Endothelial cell of umbilical vein (primary cell): ENCODE results near the gene WNT16. TPM values are rescaled to one million over a fixed set of nuclear protein-coding genes. Genes with fewer than 3 reads are reported as not detected.

Source experiments
- Bru-seq: library from RNA; stranded (reverse); fragments of 400-500 nt; gene quantifications from one replicate; lab custom pipeline; 2021; lab: Mats Ljungman, UMichigan
- BruChase-seq, 2 experiments: library from RNA; stranded (reverse); fragments of 400-500 nt; gene quantifications; one replicate each; lab custom pipeline; 2021; lab: Mats Ljungman, UMichigan
- BruUV-seq: library from RNA; stranded (reverse); fragments of 400-500 nt; replicated peaks from 2 replicates; lab custom pipeline; 2021; lab: Mats Ljungman, UMichigan
- CTCF ChIA-PET: fragments of 300-600, 350-600 bp; sonication (Branson Sonifier 250); formaldehyde crosslinking; loops from one replicate; lab custom pipeline; 2021; ENCODE audit warnings: antibody characterized with exemption, inconsistent platforms; lab: Charles Lee
- POLR2A ChIA-PET: fragments of 300-600, 350-600 bp; sonication (Branson Sonifier 250); formaldehyde crosslinking; loops from one replicate; lab custom pipeline; 2021; ENCODE audit warnings: antibody characterized with exemption, inconsistent platforms; lab: Charles Lee
- DNase-seq: peaks from one replicate; pipeline ENCODE4 v3.0.0-alpha.2; 2011; ENCODE audit warnings: low read depth, low spot score
- FAIRE-seq: peaks from 2 replicates; lab custom pipeline; 2011; peaks lifted over from hg19 to GRCh38; lab: Jason Lieb, UNC
- H2AFZ ChIP-seq: 2 replicates; pipeline ENCODE4 v1.6.0; 2012; ENCODE audit warnings: low read depth, low read length, control low read depth, inconsistent platforms
- H3K27ac ChIP-seq: 2 replicates; pipeline ENCODE4 v1.5.1; 2011; ENCODE audit warnings: low read depth, mild to moderate bottlenecking, control low read depth, low read length, moderate library complexity; ENCODE audit not compliant: insufficient read depth
- H3K27me3 ChIP-seq, 2 experiments: 2 replicates each; pipeline versions ENCODE4 v1.6.0 to v1.6.1; 2011; ENCODE audit warnings: low read length in 2 of 2, mixed read lengths in 1 of 2; ENCODE audit not compliant: control insufficient read depth in 2 of 2, insufficient read depth in 2 of 2
- H3K36me3 ChIP-seq, 2 experiments: 2 replicates in 1 of 2; 3 replicates in 1 of 2; pipeline ENCODE4 v1.5.1; 2011; ENCODE audit warnings: low read length in 2 of 2, mild to moderate bottlenecking in 1 of 2, moderate library complexity in 1 of 2; ENCODE audit not compliant: control insufficient read depth in 2 of 2, insufficient read depth in 2 of 2; ENCODE audit errors: extremely low read depth in 1 of 2
- H3K4me1 ChIP-seq: 3 replicates; pipeline ENCODE4 v1.5.1; 2011; ENCODE audit warnings: mild to moderate bottlenecking, low read length; ENCODE audit not compliant: control insufficient read depth, insufficient read depth; ENCODE audit errors: extremely low read depth
- H3K4me2 ChIP-seq: 2 replicates; pipeline ENCODE4 v1.6.1; 2011; ENCODE audit warnings: low read length, control low read depth, mixed read lengths; ENCODE audit not compliant: insufficient read depth
- H3K4me3 ChIP-seq, 3 experiments: fragments of 200-600 bp in 1 of 3; sonication (generic), shearing (Covaris generic) in 1 of 3; replicated peaks in 1 of 3; 2 replicates each; pipeline ENCODE4 v1.5.1; 2011 to 2016; ENCODE audit warnings: control low read depth in 3 of 3, low read length in 3 of 3, mild to moderate bottlenecking in 2 of 3, inconsistent platforms in 1 of 3, low read depth in 1 of 3, moderate library complexity in 1 of 3; ENCODE audit not compliant: insufficient read depth in 1 of 3
- H3K79me2 ChIP-seq: 2 replicates; pipeline ENCODE4 v1.6.0; 2012; ENCODE audit warnings: low read length, inconsistent platforms; ENCODE audit not compliant: control insufficient read depth, insufficient read depth
- H3K9ac ChIP-seq: replicated peaks from 2 replicates; pipeline ENCODE3; 2011; ENCODE audit warnings: low read length, control low read depth; ENCODE audit not compliant: insufficient read depth; ENCODE audit errors: extremely low read depth
- H3K9me1 ChIP-seq: replicated peaks from 3 replicates; pipeline ENCODE4 v1.6.0; 2011; ENCODE audit warnings: mild to moderate bottlenecking, low read length; ENCODE audit not compliant: control insufficient read depth, insufficient read depth; ENCODE audit errors: extremely low read depth
- H3K9me3 ChIP-seq: replicated peaks from 2 replicates; pipeline ENCODE4 v1.5.1; 2012; ENCODE audit warnings: low read length, inconsistent platforms; ENCODE audit not compliant: control insufficient read depth, insufficient read depth
- H4K20me1 ChIP-seq: replicated peaks from 2 replicates; pipeline ENCODE3; 2011; ENCODE audit warnings: mild to moderate bottlenecking, low read length; ENCODE audit not compliant: control insufficient read depth, insufficient read depth; ENCODE audit errors: extremely low read depth
- EZH2 ChIP-seq: IDR thresholded peaks from 2 replicates; pipeline ENCODE4 v1.6.1; 2012; ENCODE audit warnings: borderline replicate concordance, low read depth, mild to moderate bottlenecking, moderate library complexity, low read length, inconsistent platforms; ENCODE audit not compliant: severe bottlenecking
- JUN ChIP-seq: IDR thresholded peaks from 2 replicates; pipeline ENCODE4 v1.6.1; 2011; ENCODE audit warnings: borderline replicate concordance, low read depth; ENCODE audit not compliant: insufficient read length, insufficient read depth
- MYC ChIP-seq: IDR thresholded peaks from one replicate; pipeline ENCODE4 v1.6.1; 2011; ENCODE audit warnings: mild to moderate bottlenecking, low read depth, low read length
- POLR2A ChIP-seq: IDR thresholded peaks from 2 replicates; pipeline ENCODE4 v1.6.1; 2012; ENCODE audit warnings: low read depth, mild to moderate bottlenecking, control low read depth, low read length
- dilution Hi-C: fragments of 300-500 bp; cut with MboI; formaldehyde crosslinking; loops from one replicate; pipeline ENCODE4 v1.15.0; 2019; ENCODE audit warnings: low sequenced_read_pairs; ENCODE audit not compliant: extremely low pct_ligation_motif_present
- intact Hi-C: fragments of 100-400 bp; cut with micrococcal nuclease; formaldehyde crosslinking; loops from one replicate; pipeline ENCODE4 v1.10.0; 2022
- long read RNA-seq: library from polyadenylated mRNA; stranded (forward); transcript quantifications from one replicate; pipeline ENCODE4 v2.0.0, GENCODE V29; 2021
- polyA minus RNA-seq, 3 experiments: library from RNA; depleted of rRNA, polyadenylated mRNA; stranded (reverse); fragments of >200 nt; gene quantifications; 1 replicate in 1 of 3; 2 replicates in 2 of 3; pipeline ENCODE4 v1.2.3, GENCODE V29; 2011
- polyA plus RNA-seq, 4 experiments: library from polyadenylated mRNA; depleted of rRNA in 3 of 4; stranded (reverse) in 3 of 4; unstranded in 1 of 4; fragments of >200 nt; gene quantifications; 2 replicates each; pipeline versions ENCODE4 v1.2.1 to v1.2.3, GENCODE V29; 2011 to 2012; ENCODE audit warnings: missing spikeins in 1 of 4
- total RNA-seq: library from RNA; stranded (reverse); gene quantifications from 2 replicates; pipeline ENCODE4 v1.2.3, GENCODE V29; 2021
- TF ChIP-seq, protein P1 (sequence below), 2 donors: IDR thresholded peaks; 1 replicate in 1 of 2; 2 replicates in 1 of 2; pipeline ENCODE4 v1.5.1; 2011; ENCODE audit warnings: low read length in 2 of 2, mild to moderate bottlenecking in 2 of 2, moderate library complexity in 2 of 2, control low read depth in 1 of 2, inconsistent platforms in 1 of 2, low read depth in 1 of 2; ENCODE audit not compliant: insufficient read depth in 1 of 2; ENCODE audit errors: extremely low read depth in 1 of 2

WNT16 gene, protein sequence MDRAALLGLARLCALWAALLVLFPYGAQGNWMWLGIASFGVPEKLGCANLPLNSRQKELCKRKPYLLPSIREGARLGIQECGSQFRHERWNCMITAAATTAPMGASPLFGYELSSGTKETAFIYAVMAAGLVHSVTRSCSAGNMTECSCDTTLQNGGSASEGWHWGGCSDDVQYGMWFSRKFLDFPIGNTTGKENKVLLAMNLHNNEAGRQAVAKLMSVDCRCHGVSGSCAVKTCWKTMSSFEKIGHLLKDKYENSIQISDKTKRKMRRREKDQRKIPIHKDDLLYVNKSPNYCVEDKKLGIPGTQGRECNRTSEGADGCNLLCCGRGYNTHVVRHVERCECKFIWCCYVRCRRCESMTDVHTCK
- total RNA-seq (not detected in 2 replicates), polyA plus RNA-seq (not detected in 2 replicates), polyA minus RNA-seq (not detected in 2 replicates), Bru-seq, nascent RNA (percentile 6 among the genes with signal in this experiment), BruChase-seq, experiment 1, labeled RNA remaining after a 6-hour chase (percentile 13 among the genes with signal in this experiment), BruChase-seq, experiment 2, labeled RNA remaining after a 2-hour chase (percentile 10 among the genes with signal in this experiment)
- polyA plus RNA-seq (2011; cell fraction: cytosol; rRNA removed) = not detected in 2 replicates
- polyA plus RNA-seq (2011; cell fraction: nucleus; rRNA removed) = not detected in 2 replicates
- polyA plus RNA-seq (2012) = not detected in 2 replicates
- not detected for polyA minus RNA-seq (2011; cell fraction: cytosol; rRNA and poly(A)+ RNA removed)
- polyA minus RNA-seq (2011; cell fraction: nucleus; rRNA and poly(A)+ RNA removed) = not detected in 2 replicates
- long read RNA-seq = 0 reads

DNA sequence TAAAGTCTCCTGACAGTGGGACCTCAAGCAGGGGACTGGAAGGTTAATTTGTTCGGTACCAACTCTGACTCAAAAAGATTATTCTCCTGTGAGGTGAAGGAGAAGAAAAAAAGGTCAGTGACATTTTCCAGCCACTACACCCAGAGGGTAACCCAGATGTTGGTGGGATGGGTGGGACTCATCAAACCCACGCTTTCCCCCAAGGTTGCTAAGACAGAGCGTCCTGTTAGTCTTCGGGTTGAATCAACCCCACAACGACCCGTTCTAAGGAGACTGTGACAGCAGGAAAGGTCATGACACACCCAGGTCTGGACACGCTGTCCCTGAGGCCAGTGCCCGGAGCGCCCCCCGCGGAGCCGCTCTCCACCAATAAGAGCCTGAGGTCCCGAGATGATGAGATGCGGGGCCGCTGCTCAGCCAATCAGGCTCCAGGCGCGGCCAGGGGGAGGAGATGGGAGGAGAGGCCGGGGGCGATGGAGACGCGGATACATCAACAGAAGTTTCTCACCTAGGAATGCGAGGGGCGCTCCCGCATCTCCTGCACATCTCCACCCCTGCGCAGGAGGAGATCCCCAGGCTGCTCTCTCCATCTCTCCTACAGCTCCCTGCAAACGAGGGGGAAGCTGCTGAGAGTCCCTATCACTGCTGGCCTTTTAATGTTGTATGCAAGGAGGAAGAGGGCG, at the start of gene WNT16:
Gene WNT16 (plus strand): TSS at position 493 of the 683 bp plus-strand sequence. CDS start 293 bp downstream, outside the sequence.
- H3K4me3 ChIP-seq = no peak within 1 kb of the TSS
- no peak for TF ChIP-seq JUN
- TF ChIP-seq, protein P1, sequence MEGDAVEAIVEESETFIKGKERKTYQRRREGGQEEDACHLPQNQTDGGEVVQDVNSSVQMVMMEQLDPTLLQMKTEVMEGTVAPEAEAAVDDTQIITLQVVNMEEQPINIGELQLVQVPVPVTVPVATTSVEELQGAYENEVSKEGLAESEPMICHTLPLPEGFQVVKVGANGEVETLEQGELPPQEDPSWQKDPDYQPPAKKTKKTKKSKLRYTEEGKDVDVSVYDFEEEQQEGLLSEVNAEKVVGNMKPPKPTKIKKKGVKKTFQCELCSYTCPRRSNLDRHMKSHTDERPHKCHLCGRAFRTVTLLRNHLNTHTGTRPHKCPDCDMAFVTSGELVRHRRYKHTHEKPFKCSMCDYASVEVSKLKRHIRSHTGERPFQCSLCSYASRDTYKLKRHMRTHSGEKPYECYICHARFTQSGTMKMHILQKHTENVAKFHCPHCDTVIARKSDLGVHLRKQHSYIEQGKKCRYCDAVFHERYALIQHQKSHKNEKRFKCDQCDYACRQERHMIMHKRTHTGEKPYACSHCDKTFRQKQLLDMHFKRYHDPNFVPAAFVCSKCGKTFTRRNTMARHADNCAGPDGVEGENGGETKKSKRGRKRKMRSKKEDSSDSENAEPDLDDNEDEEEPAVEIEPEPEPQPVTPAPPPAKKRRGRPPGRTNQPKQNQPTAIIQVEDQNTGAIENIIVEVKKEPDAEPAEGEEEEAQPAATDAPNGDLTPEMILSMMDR (IDR thresholded peaks at IDR 0.05; ENCODE audit: extremely low read depth in 1 of 2, insufficient read depth in 1 of 2, low read depth in 1 of 2, low read length in 2 of 2) = no peak
- TF ChIP-seq EZH2 = no peak
- no peak for TF ChIP-seq POLR2A
- TF ChIP-seq MYC = no peak
- H4K20me1 ChIP-seq = no peaks in the 10 kb centered on the region
- no peak for DNase-seq
- H3K79me2 ChIP-seq = no peaks in the 10 kb centered on the region
- intact Hi-C loops = no loop called here
- no peaks in the 10 kb centered on the region for H3K9me3 ChIP-seq
- ChIA-PET CTCF (no interaction called here), POLR2A (no interaction called here)
- H3K27ac ChIP-seq = no peak within 1 kb of the TSS
- dilution Hi-C loops = no loop called here
- H3K9me1 ChIP-seq = no peaks in the 10 kb centered on the region
- no peak for FAIRE-seq
- H3K36me3 ChIP-seq = no peaks in the 10 kb centered on the region
- peak within 1 kb of the TSS; percentile 67 for H3K4me2 ChIP-seq
- no peak within 1 kb of the TSS for H2AFZ ChIP-seq
- H3K4me1 ChIP-seq = peaks cover 12% of the 10 kb centered on the region
- H3K9ac ChIP-seq = no peak within 1 kb of the TSS
- BruUV-seq = no TSS peak
- H3K27me3 ChIP-seq = peaks cover 38 to 55% of the 10 kb centered on the region in 2 experiments
